Epithelial cell of prostate (primary cell): Measurements from ENCODE around the gene PHAF1.

Experiments used
- DNase-seq: peaks from one replicate; pipeline ENCODE4 v3.0.0-alpha.2; 2011; ENCODE audit warnings: low read depth, low spot score
- H3K27ac ChIP-seq: fragments of 450-650 bp; 2 replicates; pipeline ENCODE4 v1.5.1; 2017; ENCODE audit warnings: mild to moderate bottlenecking

The PHAF1 gene

DNA sequence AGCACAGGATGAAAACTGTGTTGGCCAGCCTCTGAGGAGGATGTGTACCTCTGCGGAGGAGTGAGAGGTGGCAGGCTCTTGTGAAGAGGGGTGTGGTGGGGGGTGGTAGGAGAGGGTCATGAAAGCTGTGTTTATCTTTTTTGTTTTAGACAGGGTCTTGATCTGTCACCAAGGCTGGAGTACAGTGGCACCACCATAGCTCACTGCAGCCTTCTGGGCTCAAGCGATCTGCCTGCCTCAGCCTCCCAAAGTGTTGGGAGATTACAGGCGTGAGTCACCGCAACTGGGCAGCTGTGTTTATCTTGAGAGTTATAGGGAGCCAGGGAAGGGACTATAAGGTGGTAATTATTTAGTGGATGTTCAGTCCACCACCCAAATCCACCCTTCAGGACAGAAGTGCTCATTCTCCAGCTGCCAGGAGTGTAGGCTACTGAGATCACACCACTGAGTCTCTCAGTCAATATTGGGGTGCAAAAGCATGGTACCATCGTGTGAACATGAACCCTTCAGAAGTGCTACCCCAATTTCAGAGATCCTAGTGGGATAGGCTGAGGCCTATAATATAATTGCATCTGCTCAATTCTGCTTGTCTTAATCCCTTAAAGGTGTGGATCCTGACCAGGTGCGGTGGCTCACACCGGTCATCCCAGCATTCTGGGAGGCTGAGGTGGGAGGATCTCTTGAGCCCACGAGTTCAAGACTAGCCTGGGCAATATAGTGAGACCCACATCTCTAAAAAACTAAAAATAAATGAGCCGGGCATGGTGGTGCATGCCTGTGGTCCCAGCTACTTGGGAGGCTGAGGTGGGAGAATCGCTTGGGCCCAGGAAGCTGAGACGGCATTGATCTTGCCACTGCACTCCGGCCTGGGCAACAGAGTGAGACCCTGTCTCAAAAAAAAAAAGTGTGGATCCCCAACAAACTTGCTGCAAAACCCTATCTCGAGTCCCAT lies 81.0 kb downstream of the PHAF1 start:
- no peak overlapping the region for H3K27ac ChIP-seq
- DNase-seq, result no peak

DNA sequence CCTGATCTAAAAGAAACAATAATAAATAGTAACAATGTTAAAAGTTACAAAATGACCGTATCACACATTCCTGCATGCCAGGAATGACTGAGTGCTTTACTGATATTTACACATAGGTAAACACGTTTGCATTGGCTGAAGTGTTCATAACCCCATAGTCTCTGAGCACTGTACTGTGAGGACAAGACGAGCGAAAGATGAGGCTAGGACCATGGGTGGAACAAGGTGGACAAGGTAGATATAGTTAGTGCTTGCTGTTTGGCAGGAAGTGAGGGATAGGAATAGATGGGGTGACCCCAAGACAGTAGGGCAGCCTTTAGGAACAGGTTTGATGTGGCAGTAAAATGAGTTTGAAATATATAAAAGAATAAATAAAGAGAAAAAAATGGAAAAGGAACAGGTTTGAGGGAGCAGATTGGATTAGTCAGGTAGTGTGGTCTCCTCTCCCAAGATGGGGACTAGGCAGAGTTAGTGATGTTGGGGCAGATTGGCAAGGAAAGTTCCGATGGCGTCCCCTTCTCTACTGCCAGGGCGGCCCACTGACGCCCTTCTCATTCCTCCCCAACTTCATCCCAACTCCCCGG lies 81.8 kb downstream of the PHAF1 start:
- no peak overlapping the region for H3K27ac ChIP-seq
- no peak for DNase-seq

DNA sequence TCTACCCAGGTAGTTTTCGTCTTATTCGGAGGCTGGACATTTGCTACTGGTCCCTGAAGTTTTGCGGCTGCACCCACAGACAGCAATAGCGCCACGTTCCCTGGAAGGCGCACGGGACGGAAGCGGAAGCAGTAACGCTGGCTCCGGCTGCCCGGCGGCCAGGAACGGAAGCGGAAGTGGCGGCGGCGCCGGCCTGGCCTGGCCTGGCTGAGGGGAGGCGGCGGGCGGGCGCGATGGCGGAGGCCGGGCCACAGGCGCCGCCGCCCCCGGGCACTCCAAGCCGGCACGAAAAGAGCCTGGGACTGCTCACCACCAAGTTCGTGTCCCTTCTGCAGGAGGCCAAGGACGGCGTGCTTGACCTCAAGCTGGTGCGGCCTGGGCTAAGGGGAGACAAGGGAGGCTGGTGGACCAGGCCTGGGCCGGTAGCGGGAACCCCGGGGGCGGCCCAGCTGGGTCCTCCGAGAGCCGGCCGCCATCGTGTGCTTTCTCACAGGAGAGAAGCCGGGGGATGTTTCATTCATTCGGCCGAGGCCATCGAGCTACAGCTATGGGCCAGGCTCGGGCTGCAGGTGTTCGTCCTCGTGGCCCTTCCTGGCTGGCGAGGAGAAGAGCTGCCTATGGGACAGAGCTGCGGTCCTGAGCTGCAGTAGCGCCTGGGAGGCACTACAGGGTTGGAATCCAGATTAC lies 82.4 kb downstream of the PHAF1 start, which contains the start of gene E2F4:
TSS of gene E2F4 (plus strand) at position 161 of the 687 bp plus-strand sequence. CDS start at position 234, 73 bp downstream.
- DNase-seq, result peak; percentile 75
- peak within 1 kb of the TSS; percentile 56 for H3K27ac ChIP-seq

- H3K27ac ChIP-seq, result peak overlapping the region; percentile 56
- DNase-seq, result no peak
Observed at GRCh38 chr16:67192781-67193361, 83.1 kb downstream of the PHAF1 start.

- no peak overlapping the region for H3K27ac ChIP-seq
- no peak for DNase-seq
Observed at GRCh38 chr16:67193536-67193935, 83.8 kb downstream of the PHAF1 start.

DNA sequence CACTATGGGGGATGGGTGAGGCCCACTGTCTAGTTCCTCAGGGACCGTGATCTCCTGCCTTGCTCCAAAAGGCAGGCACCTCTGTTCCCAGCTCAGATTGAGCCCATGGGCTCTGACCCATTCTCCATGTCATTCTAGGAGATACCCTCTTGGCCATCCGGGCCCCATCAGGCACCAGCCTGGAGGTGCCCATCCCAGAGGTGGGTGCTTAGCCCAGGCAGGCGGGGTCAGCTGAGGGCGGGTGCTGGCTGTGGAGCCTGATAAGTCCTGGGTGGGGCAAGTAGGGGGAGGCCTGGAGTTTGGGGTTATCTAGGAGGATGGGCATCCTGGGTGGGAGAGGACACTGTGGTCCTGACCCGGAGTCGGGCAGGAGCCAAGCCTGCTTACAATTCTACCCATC lies 84.5 kb downstream of the PHAF1 start:
- no peak overlapping the region for H3K27ac ChIP-seq
- no peak for DNase-seq

DNA sequence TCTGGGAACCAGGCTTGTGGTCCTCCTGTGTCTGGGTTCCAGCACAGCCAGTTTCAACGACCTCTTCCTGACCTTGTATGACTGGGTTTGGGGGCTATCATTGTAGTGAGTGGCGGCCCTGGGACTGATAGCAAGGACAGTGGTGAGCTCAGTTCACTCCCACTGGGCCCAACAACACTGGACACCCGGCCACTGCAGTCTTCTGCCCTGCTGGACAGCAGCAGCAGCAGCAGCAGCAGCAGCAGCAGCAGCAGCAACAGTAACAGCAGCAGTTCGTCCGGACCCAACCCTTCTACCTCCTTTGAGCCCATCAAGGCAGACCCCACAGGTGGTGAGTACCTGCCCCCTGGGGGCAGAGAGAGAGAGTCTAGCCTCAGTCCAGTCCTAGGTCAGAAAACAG lies 85.9 kb downstream of the PHAF1 start:
- no peak for DNase-seq
- H3K27ac ChIP-seq, result no peak overlapping the region

- no peak overlapping the region for H3K27ac ChIP-seq
- no peak for DNase-seq
Observed at GRCh38 chr16:67196881-67197280, 87.1 kb downstream of the PHAF1 start.

DNA sequence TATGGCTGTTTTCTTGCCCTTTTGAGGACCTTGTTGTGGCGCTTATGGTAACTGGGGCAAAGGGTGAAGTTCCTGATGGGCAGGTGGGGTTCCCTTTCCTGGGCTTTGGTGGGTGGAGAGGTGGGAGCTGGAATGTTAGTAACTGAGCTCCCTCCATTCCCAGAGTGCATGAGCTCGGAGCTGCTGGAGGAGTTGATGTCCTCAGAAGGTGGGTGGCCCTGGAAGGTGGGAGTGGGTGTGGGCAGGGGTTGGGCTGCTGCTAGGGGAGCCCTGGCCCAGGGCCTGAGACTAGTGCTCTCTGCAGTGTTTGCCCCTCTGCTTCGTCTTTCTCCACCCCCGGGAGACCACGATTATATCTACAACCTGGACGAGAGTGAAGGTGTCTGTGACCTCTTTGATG lies 88.0 kb downstream of the PHAF1 start:
- peak overlapping the region; percentile 81 for H3K27ac ChIP-seq
- no peak for DNase-seq
